ENCODE data around the gene SH2D6. TPM values are rescaled to one million over a fixed set of nuclear protein-coding genes. Genes with fewer than 3 reads are reported as not detected.

SH2D6 gene
- total RNA-seq, 1 donor from 2014 or later, result 0.96 TPM

DNA sequence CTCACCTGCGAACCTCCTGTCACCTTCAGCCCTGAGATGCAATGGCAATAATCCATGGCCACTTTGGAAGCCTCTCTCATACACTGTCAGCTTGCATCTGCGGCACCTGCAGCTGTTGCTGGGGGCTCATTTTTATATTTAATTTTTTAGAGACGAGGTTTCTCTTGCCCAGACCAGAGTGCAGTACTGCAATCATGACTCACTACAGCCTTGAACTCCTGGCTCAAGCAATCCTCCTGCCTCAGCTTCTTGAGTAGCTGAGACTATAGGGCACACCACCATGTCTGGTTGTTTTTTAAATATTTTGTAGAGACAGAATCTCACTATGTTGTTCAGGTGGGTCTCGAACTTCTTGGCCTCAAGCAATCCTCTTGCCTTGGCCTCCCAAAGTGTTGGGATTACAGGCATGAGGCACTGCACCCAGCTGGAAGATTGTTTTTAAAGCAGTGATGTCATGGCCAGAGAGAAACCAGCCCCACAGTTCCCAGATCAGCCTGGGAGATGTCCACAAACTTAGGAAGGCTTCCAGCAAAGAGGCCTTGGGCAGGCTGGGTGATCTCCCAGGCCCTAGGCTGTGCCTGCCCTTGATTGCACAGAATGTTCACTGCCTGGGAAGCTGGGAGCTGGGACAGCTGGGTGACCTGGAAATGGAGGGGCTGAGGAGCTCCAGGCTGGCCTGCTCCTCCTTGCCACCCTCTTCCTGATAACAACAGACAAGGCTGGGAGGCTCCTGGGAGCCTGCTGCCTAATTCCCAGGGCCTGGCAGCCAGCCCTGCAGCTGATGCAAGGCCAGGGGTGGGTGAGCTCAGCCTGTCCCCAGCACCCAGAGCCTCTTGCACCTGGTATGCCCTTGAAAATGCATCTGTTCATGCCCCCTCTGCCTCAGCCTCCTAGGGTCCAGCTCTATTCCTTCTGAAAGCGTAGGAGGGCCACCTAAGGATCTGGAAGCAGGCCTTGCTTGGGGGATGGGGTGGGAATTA, 27.1 kb downstream of the SH2D6 start:
- Mint-ChIP-seq H3K27ac (no peak overlapping the region), H3K36me3 (ENCODE audit: low read depth) (no peaks in the 10 kb centered on the region), H3K27me3 (no peaks in the 10 kb centered on the region), H3K4me3 (no peak overlapping the region), H3K4me1 (peaks cover 2% of the 10 kb centered on the region), H3K9me3 (no peaks in the 10 kb centered on the region)
- DNase-seq, result no peak
- intact Hi-C loops (cut with micrococcal nuclease), result no loop called here

- H3K36me3 Mint-ChIP-seq (ENCODE audit: low read depth), result no peaks in the 10 kb centered on the region
- H3K27ac Mint-ChIP-seq, result no peak overlapping the region
- DNase-seq, result no peak
- no peak overlapping the region for H3K4me3 Mint-ChIP-seq
- H3K4me1 Mint-ChIP-seq, result no peaks in the 10 kb centered on the region
- H3K27me3 Mint-ChIP-seq, result no peaks in the 10 kb centered on the region
- H3K9me3 Mint-ChIP-seq, result no peaks in the 10 kb centered on the region
- intact Hi-C loops (cut with micrococcal nuclease), result no loop called here
Observed at GRCh38 chr2:85446296-85447221, 28.0 kb downstream of the SH2D6 start.

DNA sequence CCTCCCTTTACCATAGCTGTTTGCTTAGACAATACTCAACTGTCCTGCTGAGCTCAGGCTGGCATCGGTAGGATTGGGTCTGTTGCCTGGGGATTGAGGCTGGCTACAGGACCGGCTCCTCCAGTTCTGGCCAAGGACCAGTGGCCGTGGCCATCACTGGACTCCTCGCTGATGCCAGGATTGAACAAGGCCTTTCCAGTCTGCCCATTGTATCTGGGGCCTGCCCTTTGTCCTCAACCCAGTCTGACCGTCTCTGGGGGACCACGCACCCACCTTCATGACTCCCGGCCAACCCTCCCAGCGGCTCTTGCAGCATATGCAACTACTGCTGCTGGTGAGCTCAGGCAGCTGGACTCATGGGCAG, 28.7 kb downstream of the SH2D6 start:
- H3K27ac Mint-ChIP-seq, result no peak overlapping the region
- no peaks in the 10 kb centered on the region for H3K36me3 Mint-ChIP-seq (ENCODE audit: low read depth)
- no peaks in the 10 kb centered on the region for H3K4me1 Mint-ChIP-seq
- H3K9me3 Mint-ChIP-seq, result no peaks in the 10 kb centered on the region
- intact Hi-C loops (cut with micrococcal nuclease), result no loop called here
- no peak overlapping the region for H3K4me3 Mint-ChIP-seq
- DNase-seq, result no peak
- H3K27me3 Mint-ChIP-seq, result no peaks in the 10 kb centered on the region

- intact Hi-C loops (cut with micrococcal nuclease), result no loop called here
- Mint-ChIP-seq H3K9me3 (no peaks in the 10 kb centered on the region), H3K27ac (no peak overlapping the region), H3K4me1 (no peaks in the 10 kb centered on the region), H3K4me3 (no peak overlapping the region), H3K27me3 (no peaks in the 10 kb centered on the region), H3K36me3 (ENCODE audit: low read depth) (no peaks in the 10 kb centered on the region)
- no peak for DNase-seq
Observed at GRCh38 chr2:85448461-85449213, 30.1 kb downstream of the SH2D6 start.

DNA sequence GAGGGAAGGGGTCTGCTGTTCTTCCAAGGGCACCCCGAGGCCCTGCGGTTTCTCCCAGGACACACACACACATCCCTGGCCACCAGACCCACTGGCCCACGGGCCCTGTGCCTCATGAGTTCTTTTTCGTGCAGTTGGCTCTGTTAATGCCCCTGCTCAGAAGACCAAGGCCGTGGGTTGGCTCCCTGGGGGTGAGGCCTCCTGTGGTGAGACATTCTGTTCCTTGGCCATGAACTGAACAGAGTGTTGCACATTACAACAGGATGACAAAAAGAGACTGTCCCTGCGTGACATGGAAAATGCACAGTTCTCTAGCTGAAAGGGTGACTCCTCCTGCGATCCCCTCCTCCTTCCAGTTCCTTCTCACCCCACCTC, 30.7 kb downstream of the SH2D6 start:
- no peaks in the 10 kb centered on the region for H3K27me3 Mint-ChIP-seq
- H3K9me3 Mint-ChIP-seq, result no peaks in the 10 kb centered on the region
- H3K27ac Mint-ChIP-seq, result no peak overlapping the region
- H3K4me3 Mint-ChIP-seq, result no peak overlapping the region
- H3K4me1 Mint-ChIP-seq, result no peaks in the 10 kb centered on the region
- intact Hi-C loops (cut with micrococcal nuclease), result no loop called here
- no peak for DNase-seq
- H3K36me3 Mint-ChIP-seq (ENCODE audit: low read depth), result no peaks in the 10 kb centered on the region

DNA sequence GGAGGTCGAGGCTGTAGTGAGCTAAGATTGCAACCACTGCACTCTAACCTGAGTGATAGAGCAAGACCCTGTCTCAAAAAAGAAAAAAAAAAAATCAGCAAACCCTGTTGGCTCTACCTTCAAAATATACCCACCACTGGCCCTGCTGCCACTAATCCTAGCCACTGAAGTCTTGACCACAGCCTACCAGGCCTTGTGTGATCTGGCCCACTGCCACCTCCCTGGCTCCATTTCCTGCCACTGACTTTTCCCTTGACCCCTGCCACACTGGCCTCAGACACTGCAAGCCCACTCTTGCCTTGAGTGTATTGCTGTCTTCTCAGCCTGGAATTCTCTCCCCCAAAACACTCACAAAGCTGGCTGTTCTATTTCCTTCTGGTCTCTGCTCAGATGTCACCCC, 33.7 kb downstream of the SH2D6 start:
- Mint-ChIP-seq H3K27ac (no peak overlapping the region), H3K4me3 (no peak overlapping the region), H3K27me3 (no peaks in the 10 kb centered on the region), H3K9me3 (no peaks in the 10 kb centered on the region), H3K4me1 (no peaks in the 10 kb centered on the region), H3K36me3 (ENCODE audit: low read depth) (no peaks in the 10 kb centered on the region)
- DNase-seq, result no peak
- intact Hi-C loops (cut with micrococcal nuclease), result no loop called here

GRCh38 chr2:85453571-85453970, 35.1 kb downstream of the SH2D6 start:
- H3K36me3 Mint-ChIP-seq (ENCODE audit: low read depth), result no peaks in the 10 kb centered on the region
- no peaks in the 10 kb centered on the region for H3K9me3 Mint-ChIP-seq
- H3K4me3 Mint-ChIP-seq, result no peak overlapping the region
- no peaks in the 10 kb centered on the region for H3K4me1 Mint-ChIP-seq
- intact Hi-C loops (cut with micrococcal nuclease), result no loop called here
- no peaks in the 10 kb centered on the region for H3K27me3 Mint-ChIP-seq
- DNase-seq, result no peak
- no peak overlapping the region for H3K27ac Mint-ChIP-seq

DNA sequence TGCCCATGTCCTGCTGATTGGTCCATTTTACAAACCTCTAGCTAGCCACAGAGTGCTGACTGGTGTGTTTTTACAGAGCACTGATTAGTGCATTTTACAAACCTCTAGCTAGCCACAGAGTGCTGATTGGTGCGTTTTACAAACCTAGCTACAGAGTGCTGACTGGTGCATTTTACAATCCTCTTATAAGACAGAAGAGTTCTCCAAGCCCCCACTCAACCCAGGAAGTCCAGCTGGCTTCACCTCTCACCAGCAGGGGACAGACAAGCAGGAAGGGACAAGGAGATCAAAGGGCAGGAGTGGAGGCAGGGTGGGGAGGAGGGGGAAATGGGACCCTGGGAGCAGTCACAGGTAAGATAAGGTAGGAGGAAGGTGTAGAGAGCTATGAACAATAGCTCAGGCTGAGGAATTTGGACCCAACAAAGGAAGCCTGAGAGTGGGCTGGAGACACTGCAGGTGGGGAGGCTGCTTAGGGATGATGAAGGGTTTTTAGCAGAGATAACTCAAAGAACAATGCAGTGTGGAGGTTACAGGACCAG, 37.1 kb downstream of the SH2D6 start:
- Mint-ChIP-seq H3K4me3 (no peak overlapping the region), H3K4me1 (no peaks in the 10 kb centered on the region), H3K27ac (no peak overlapping the region), H3K36me3 (ENCODE audit: low read depth) (no peaks in the 10 kb centered on the region), H3K27me3 (no peaks in the 10 kb centered on the region), H3K9me3 (no peaks in the 10 kb centered on the region)
- intact Hi-C loops (cut with micrococcal nuclease), result no loop called here
- DNase-seq, result no peak

GRCh38 chr2:85457043-85457442, 38.5 kb downstream of the SH2D6 start:
- no peaks in the 10 kb centered on the region for H3K9me3 Mint-ChIP-seq
- no peaks in the 10 kb centered on the region for H3K36me3 Mint-ChIP-seq (ENCODE audit: low read depth)
- no peaks in the 10 kb centered on the region for H3K4me1 Mint-ChIP-seq
- intact Hi-C loops (cut with micrococcal nuclease), result no loop called here
- H3K27ac Mint-ChIP-seq, result no peak overlapping the region
- H3K4me3 Mint-ChIP-seq, result no peak overlapping the region
- DNase-seq, result no peak
- no peaks in the 10 kb centered on the region for H3K27me3 Mint-ChIP-seq

- H3K9me3 Mint-ChIP-seq, result no peaks in the 10 kb centered on the region
- no peak for DNase-seq
Observed at GRCh38 chr2:85457877-85458316, 39.4 kb downstream of the SH2D6 start.

GRCh38 chr2:85458601-85459563, 40.4 kb downstream of the SH2D6 start:
- Mint-ChIP-seq H3K4me3 (no peak overlapping the region), H3K27me3 (no peaks in the 10 kb centered on the region), H3K4me1 (no peaks in the 10 kb centered on the region), H3K36me3 (ENCODE audit: low read depth) (no peaks in the 10 kb centered on the region), H3K27ac (no peak overlapping the region), H3K9me3 (no peaks in the 10 kb centered on the region)
- intact Hi-C loops (cut with micrococcal nuclease), result no loop called here
- no peak for DNase-seq

More at GRCh38 chr2:85457877-85458316, 39.4 kb downstream of the SH2D6 start:
- Mint-ChIP-seq H3K36me3 (ENCODE audit: low read depth) (no peaks in the 10 kb centered on the region), H3K27me3 (no peaks in the 10 kb centered on the region), H3K4me3 (no peak overlapping the region), H3K4me1 (no peaks in the 10 kb centered on the region), H3K27ac (no peak overlapping the region)
- intact Hi-C loops (cut with micrococcal nuclease), result no loop called here

GRCh38 chr2:85459771-85460170, 41.3 kb downstream of the SH2D6 start:
- no peaks in the 10 kb centered on the region for H3K4me1 Mint-ChIP-seq
- no peaks in the 10 kb centered on the region for H3K9me3 Mint-ChIP-seq
- no peaks in the 10 kb centered on the region for H3K36me3 Mint-ChIP-seq (ENCODE audit: low read depth)
- no peak overlapping the region for H3K4me3 Mint-ChIP-seq
- no peaks in the 10 kb centered on the region for H3K27me3 Mint-ChIP-seq
- no peak overlapping the region for H3K27ac Mint-ChIP-seq
- intact Hi-C loops (cut with micrococcal nuclease), result no loop called here
- DNase-seq, result no peak
